Hepatocyte (in vitro differentiated cells): ENCODE results near the gene MKRN2OS.

Experiments used
- CTCF ChIP-seq: fragments of 200-600 bp; sonication (generic); IDR thresholded peaks from 2 replicates; pipeline ENCODE4 v1.5.1; 2016; ENCODE audit warnings: antibody characterized with exemption, mild to moderate bottlenecking; ENCODE audit not compliant: poor library complexity
- EZH2 ChIP-seq: fragments of 200-600 bp; sonication (generic); IDR thresholded peaks from 2 replicates; pipeline ENCODE4 v1.6.1; 2016; ENCODE audit warnings: antibody characterized with exemption, mild to moderate bottlenecking, borderline replicate concordance
- EZH2phosphoT487 ChIP-seq: fragments of 200-600 bp; sonication (generic); IDR thresholded peaks from one replicate; pipeline ENCODE4 v1.6.1; 2018; ENCODE audit warnings: antibody characterized with exemption, mild to moderate bottlenecking, low read depth, moderate library complexity; ENCODE audit not compliant: unreplicated experiment, severe bottlenecking

GRCh38 chr3:12495749-12496452, 49.4 kb downstream of the MKRN2OS start:
- no peak for TF ChIP-seq EZH2
- TF ChIP-seq CTCF = no peak
- TF ChIP-seq EZH2phosphoT487 = no peak
